ENCODE results near the gene NUFIP1.

DNA sequence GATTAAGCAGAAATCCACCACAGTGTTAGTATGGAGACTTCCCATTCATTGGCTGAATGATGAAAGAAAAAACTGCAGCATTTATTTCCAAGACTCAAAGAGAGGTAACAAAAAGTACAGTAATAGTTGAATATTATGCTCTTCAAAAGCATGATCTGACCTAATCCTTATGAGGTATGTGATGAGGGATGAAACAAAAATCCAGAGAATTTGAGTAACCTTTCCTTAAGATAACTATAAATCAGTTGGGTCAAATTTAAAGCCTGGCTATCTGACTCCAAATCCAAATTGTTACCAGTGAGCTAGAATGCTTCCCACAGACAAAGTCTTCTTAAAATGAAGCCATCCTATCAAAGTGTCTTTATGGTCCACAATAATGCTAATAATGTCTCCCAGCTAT, 38.1 kb downstream of the NUFIP1 start:
- TF ChIP-seq, protein P1, sequence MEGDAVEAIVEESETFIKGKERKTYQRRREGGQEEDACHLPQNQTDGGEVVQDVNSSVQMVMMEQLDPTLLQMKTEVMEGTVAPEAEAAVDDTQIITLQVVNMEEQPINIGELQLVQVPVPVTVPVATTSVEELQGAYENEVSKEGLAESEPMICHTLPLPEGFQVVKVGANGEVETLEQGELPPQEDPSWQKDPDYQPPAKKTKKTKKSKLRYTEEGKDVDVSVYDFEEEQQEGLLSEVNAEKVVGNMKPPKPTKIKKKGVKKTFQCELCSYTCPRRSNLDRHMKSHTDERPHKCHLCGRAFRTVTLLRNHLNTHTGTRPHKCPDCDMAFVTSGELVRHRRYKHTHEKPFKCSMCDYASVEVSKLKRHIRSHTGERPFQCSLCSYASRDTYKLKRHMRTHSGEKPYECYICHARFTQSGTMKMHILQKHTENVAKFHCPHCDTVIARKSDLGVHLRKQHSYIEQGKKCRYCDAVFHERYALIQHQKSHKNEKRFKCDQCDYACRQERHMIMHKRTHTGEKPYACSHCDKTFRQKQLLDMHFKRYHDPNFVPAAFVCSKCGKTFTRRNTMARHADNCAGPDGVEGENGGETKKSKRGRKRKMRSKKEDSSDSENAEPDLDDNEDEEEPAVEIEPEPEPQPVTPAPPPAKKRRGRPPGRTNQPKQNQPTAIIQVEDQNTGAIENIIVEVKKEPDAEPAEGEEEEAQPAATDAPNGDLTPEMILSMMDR (IDR thresholded peaks at IDR 0.05 in 4 of 5, conservative IDR thresholded peaks at IDR 0.05 in 1 of 5): no peak
- no peak for TF ChIP-seq POLR2A (IDR thresholded peaks at IDR 0.05)
